ENCODE measurements around the gene PIP5K1C.

- TF ChIP-seq REST (IDR thresholded peaks at IDR 0.05; ENCODE audit: borderline replicate concordance) (no peak), CTCF (IDR thresholded peaks at IDR 0.05; ENCODE audit: poor library complexity, severe bottlenecking) (no peak), POLR2AphosphoS5 (IDR thresholded peaks at IDR 0.05) (no peak), EZH2 (IDR thresholded peaks at IDR 0.05; ENCODE audit: borderline replicate concordance, insufficient read depth, low read length, poor library complexity, severe bottlenecking) (no peak), MXI1 (conservative IDR thresholded peaks at IDR 0.05; ENCODE audit: poor library complexity, severe bottlenecking) (no peak), EP300 (conservative IDR thresholded peaks at IDR 0.05; ENCODE audit: poor library complexity, severe bottlenecking) (no peak), TAF1 (IDR thresholded peaks at IDR 0.05; ENCODE audit: low read depth) (no peak)
Observed at GRCh38 chr19:3657395-3657769, 42.9 kb downstream of the PIP5K1C start.
